Colonic mucosa (tissue), 4 donors: ENCODE data around the gene SLC26A11. TPM values are rescaled to one million over a fixed set of nuclear protein-coding genes. Genes with fewer than 3 reads are reported as not detected.
"Not testable (repeated sequence)": the region's sequence is repeated elsewhere in the genome, so short reads cannot be mapped to it uniquely, and the experiment has no call there.

Experiments used
- DNase-seq: peaks from one replicate; pipeline ENCODE4 v3.0.0-alpha.2; 2020
- H3K27ac ChIP-seq: fragments of 200-600 bp; one replicate; pipeline ENCODE4 v1.8.0; 2021
- H3K27me3 ChIP-seq: fragments of 200-600 bp; one replicate; pipeline ENCODE4 v1.8.0; 2021
- H3K36me3 ChIP-seq: fragments of 200-600 bp; one replicate; pipeline ENCODE4 v1.8.0; 2021
- H3K4me1 ChIP-seq: fragments of 200-600 bp; one replicate; pipeline ENCODE4 v1.8.0; 2021; ENCODE audit warnings: mild to moderate bottlenecking
- H3K4me3 ChIP-seq: fragments of 200-600 bp; one replicate; pipeline ENCODE4 v1.8.0; 2021
- H3K9ac ChIP-seq, 2 donors: one replicate each; pipeline ENCODE4 v1.7.0; 2013; ENCODE audit warnings: control low read depth in 2 of 2, low read depth in 2 of 2, low read length in 2 of 2
- H3K9me3 ChIP-seq: fragments of 200-600 bp; one replicate; pipeline ENCODE4 v1.8.0; 2021
- intact Hi-C: fragments of 100-400 bp; cut with DNase I; formaldehyde crosslinking; loops from one replicate; pipeline ENCODE4 v1.14.1; 2022
- total RNA-seq, 2 donors: library from RNA; stranded (reverse); fragmentation: NEBNext Ultra II Directional in 1 of 2; extraction: Animal tissue kit (Norgen Biotek cat#: 25700) in 1 of 2; gene quantifications; one replicate each; pipeline ENCODE4 v1.2.1, GENCODE V29; 2021
- TF ChIP-seq, protein P1 (sequence below): fragments of 200-600 bp; IDR thresholded peaks from one replicate; pipeline ENCODE4 v1.8.0; 2022; ENCODE audit warnings: antibody characterized with exemption, mild to moderate bottlenecking
- donor health status: healthy.
- donor health status: DM: no; HTN: no; CAD: no.
- donor health status: DM: no; HTN: no; CAD: no.

The SLC26A11 gene
- total RNA-seq, 2 donors from 2014 or later: 8.0 to 9.3 TPM

DNA sequence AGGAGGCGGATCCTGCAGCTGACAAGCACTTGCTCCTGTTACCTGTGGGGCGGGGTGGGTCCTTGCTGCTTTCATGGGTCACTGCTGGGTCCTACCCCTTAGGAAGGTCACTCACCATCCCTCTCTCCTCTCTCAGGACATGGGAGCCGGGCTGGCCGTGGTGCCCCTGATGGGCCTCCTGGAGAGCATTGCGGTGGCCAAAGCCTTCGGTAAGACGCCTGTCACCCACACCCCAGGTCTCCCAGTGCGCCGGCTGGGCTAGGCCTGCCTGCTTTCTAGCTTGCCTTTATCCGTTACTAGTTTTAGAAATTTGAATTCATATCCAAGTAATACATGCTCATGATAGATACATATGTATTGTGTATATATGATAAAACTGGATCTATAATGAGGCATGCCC is 17.2 kb downstream of the SLC26A11 start:
- Histone ChIP-seq H3K9ac (no peak overlapping the region), H3K9me3 (no peaks in the 10 kb centered on the region), H3K4me1 (no peaks in the 10 kb centered on the region), H3K4me3 (no peak overlapping the region), H3K36me3 (no peaks in the 10 kb centered on the region), H3K27ac (no peak overlapping the region), H3K27me3 (no peaks in the 10 kb centered on the region)
- TF ChIP-seq, protein P1, sequence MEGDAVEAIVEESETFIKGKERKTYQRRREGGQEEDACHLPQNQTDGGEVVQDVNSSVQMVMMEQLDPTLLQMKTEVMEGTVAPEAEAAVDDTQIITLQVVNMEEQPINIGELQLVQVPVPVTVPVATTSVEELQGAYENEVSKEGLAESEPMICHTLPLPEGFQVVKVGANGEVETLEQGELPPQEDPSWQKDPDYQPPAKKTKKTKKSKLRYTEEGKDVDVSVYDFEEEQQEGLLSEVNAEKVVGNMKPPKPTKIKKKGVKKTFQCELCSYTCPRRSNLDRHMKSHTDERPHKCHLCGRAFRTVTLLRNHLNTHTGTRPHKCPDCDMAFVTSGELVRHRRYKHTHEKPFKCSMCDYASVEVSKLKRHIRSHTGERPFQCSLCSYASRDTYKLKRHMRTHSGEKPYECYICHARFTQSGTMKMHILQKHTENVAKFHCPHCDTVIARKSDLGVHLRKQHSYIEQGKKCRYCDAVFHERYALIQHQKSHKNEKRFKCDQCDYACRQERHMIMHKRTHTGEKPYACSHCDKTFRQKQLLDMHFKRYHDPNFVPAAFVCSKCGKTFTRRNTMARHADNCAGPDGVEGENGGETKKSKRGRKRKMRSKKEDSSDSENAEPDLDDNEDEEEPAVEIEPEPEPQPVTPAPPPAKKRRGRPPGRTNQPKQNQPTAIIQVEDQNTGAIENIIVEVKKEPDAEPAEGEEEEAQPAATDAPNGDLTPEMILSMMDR: no peak
- no peak for DNase-seq
- intact Hi-C loops: no loop called here

DNA sequence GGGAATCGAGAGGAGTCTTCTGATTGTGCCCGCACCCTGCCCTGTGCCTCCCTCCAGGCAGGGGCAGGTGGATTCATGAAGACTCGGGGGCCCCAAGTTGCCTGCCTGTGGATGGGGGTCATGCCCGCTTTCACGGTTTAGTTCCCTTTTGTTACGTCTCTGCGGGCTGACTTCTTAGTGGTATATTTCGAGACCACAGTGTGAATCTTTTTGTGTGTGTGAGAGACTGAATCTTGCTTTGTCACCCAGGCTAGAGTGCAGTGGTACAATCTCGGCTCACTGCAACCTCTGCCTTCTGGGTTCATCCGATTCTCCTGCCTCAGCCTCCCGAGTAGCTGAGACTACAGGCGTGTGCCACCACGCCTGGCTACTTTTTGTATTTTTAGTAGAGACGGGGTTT is 22.3 kb downstream of the SLC26A11 start:
- Histone ChIP-seq H3K9ac (no peak overlapping the region), H3K4me3 (no peak overlapping the region), H3K9me3 (no peaks in the 10 kb centered on the region), H3K27me3 (no peaks in the 10 kb centered on the region), H3K4me1 (no peaks in the 10 kb centered on the region), H3K27ac (no peak overlapping the region), H3K36me3 (no peaks in the 10 kb centered on the region)
- TF ChIP-seq, protein P1: no peak
- DNase-seq: no peak
- intact Hi-C loops: no loop called here

DNA sequence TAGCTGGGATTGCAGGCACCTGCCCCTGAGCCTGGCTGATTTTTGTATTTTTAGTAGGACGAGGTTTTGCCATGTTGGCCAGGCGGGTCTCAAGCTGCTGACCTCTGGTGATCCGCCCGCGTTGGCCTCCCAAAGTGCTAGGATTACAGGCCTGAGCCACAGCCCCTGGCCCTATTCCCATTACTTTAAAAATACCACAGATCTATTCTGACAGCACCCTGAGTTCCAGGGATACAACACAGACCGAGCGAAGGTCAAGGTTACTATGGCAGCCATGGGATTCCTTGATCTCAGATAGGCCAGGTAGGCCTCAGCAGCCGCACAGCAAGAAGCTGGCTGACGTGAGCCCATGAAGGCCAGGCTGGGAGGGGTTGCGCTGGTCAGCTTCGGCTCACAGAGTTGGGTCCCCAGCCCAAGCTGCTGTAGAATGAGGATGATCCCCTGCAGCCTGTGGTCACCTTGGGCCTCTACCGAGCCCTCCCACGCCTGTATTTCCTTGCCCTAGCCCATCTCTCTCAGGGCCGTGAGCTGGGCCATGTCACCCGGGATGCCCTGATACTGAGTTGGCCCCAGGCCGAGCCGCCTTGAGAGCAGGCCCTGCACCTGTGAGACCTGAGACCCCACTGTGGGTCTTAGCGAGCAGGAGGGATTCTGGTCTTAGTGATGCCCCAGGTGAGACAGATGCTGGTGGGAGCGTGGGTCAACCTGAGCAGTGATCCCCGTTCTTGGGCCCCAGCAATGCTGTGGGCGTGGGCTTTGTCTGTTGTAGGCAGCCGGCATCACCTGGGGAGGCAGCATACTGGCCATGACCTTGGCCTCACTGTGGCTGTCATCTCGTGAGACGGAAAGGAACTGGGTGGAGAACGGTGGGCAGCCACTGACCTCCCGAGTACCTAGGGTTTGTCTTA is 23.6 kb downstream of the SLC26A11 start:
- no peak for DNase-seq
- Histone ChIP-seq H3K4me3 (no peak overlapping the region), H3K27ac (no peak overlapping the region), H3K9me3 (no peaks in the 10 kb centered on the region), H3K36me3 (no peaks in the 10 kb centered on the region), H3K9ac (no peak overlapping the region), H3K4me1 (no peaks in the 10 kb centered on the region), H3K27me3 (no peaks in the 10 kb centered on the region)
- intact Hi-C loops: no loop called here
- TF ChIP-seq, protein P1: no peak

DNA sequence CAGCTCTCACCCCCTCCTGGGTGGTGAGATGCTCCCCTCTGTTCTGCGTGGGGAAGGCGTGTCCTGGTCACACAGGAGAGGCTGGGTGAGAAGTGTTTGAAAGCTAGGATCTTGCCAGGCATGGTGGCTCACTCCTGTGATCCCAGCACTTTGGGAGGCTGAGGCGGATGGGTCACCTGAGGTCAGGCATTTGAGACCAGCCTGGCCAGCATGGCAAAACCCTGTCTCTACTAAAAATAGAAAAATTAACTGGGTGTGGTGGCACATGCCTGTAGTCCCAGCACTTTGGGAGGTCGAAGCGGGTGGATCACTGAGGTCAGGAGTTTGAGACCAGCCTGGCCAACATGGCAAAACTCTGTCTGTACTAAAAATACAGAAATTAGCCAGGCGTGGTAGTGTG is 24.2 kb downstream of the SLC26A11 start:
- H3K36me3 ChIP-seq, H3K4me1 ChIP-seq, DNase-seq, H3K9me3 ChIP-seq, H3K4me3 ChIP-seq, H3K27ac ChIP-seq, intact Hi-C loops, H3K27me3 ChIP-seq, H3K9ac ChIP-seq: not testable (repeated sequence)

DNA sequence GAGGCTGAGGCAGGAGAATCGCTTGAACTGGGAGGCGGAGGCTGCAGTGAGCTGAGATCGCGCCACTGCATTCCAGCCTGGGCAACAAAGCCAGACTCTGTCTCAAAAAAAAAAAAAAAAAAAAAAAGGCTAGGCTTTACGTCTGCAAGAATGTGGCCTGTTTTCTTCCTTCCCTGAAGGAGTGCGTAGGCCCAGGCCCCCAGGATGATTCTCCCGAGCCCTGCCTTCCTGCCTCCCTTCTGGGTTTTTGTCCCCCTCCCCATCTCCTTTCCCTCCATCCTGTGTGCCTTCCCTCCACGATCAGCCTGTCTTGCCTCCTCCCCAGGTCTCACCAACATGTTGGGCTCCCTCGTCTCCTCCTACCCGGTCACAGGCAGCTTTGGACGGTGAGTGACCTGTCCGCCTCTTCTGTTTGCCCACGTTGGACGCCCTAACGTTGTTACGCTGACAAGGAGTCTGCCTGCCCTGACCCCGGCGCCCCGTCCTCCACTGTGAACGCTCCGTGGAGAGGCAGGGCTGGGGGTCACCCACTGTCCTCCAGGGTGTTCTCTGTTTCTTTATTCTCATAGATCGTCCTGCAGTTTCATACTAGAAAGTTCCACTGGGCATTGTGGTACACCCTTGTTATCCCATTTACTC is 24.8 kb downstream of the SLC26A11 start:
- Histone ChIP-seq H3K27ac (no peak overlapping the region), H3K4me1 (no peaks in the 10 kb centered on the region), H3K36me3 (no peaks in the 10 kb centered on the region), H3K9me3 (no peaks in the 10 kb centered on the region), H3K9ac (no peak overlapping the region), H3K4me3 (no peak overlapping the region), H3K27me3 (no peaks in the 10 kb centered on the region)
- TF ChIP-seq, protein P1: no peak
- DNase-seq: no peak
- intact Hi-C loops: no loop called here
